NCI-H774 (cell line): ENCODE data around the gene PPAN.

ENCODE experiments used
- DNase-seq: peaks from one replicate; lab custom pipeline; 2025; lab: John Stamatoyannopoulos, UW

Gene PPAN

GRCh38 chr19:10092648-10093294, 13.4 kb upstream of the PPAN start:
- DNase-seq, result no peak

- no peak for DNase-seq
Observed at GRCh38 chr19:10093295-10094186, 12.6 kb upstream of the PPAN start.

- DNase-seq, result no peak
Observed at GRCh38 chr19:10095622-10095947, 10.6 kb upstream of the PPAN start.

GRCh38 chr19:10095948-10096614, 10.1 kb upstream of the PPAN start:
- peak; percentile 93 for DNase-seq

- DNase-seq, result no peak
Observed at GRCh38 chr19:10096615-10096963, 9.6 kb upstream of the PPAN start.

GRCh38 chr19:10100163-10100785, 5.9 kb upstream of the PPAN start:
- DNase-seq, result no peak

GRCh38 chr19:10102787-10103236, 3.4 kb upstream of the PPAN start:
- no peak for DNase-seq

GRCh38 chr19:10104130-10104513, 2.0 kb upstream of the PPAN start:
- no peak for DNase-seq

GRCh38 chr19:10104665-10105508, 1.3 kb upstream of the PPAN start:
- DNase-seq, result no peak

GRCh38 chr19:10105509-10106099, 558 bp upstream of the PPAN start:
- DNase-seq, result no peak

GRCh38 chr19:10107254-10107653, 1.1 kb downstream of the PPAN start:
- no peak for DNase-seq

GRCh38 chr19:10107817-10108367, 1.7 kb downstream of the PPAN start:
- no peak for DNase-seq

GRCh38 chr19:10109528-10109927, 3.4 kb downstream of the PPAN start:
- DNase-seq, result no peak

GRCh38 chr19:10110076-10110971, 4.2 kb downstream of the PPAN start:
- DNase-seq, result no peak

- no peak for DNase-seq
Observed at GRCh38 chr19:10110972-10111317, 4.8 kb downstream of the PPAN start.

- DNase-seq, result no peak
Observed at GRCh38 chr19:10111405-10111811, 5.2 kb downstream of the PPAN start, which contains the start of gene P2RY11. P2RY11 (plus strand) TSS chr19:10111693; CDS start chr19:10111722, 29 bp downstream.

GRCh38 chr19:10112037-10112761, 6.0 kb downstream of the PPAN start:
- DNase-seq, result no peak

- DNase-seq, result no peak
Observed at GRCh38 chr19:10112895-10113591, 6.9 kb downstream of the PPAN start.

- no peak for DNase-seq
Observed at GRCh38 chr19:10113592-10113963, 7.4 kb downstream of the PPAN start.
